IMR-90 (cell line): ENCODE data around the gene CABP5. TPM values are rescaled to one million over a fixed set of nuclear protein-coding genes. Genes with fewer than 3 reads are reported as not detected.
A peak's percentile ranks its signal among the peaks of the same experiment; 100 is the strongest.

Experiments
- ATAC-seq: fragments of 200-7000 bp; cut with Tn5 transposase; 2 replicates; pipeline ENCODE4 v1.9.1; 2020; ENCODE audit warnings: low read depth, mild to moderate bottlenecking, moderate library complexity
- BruUV-seq: library from RNA; stranded (reverse); fragments of 400-500 nt; replicated peaks from 2 replicates; lab custom pipeline; 2021; lab: Mats Ljungman, UMichigan
- CTCF ChIA-PET: fragments of 300-600 bp; formaldehyde crosslinking; extraction: SDS; loops from one replicate; lab custom pipeline; 2021; ENCODE audit warnings: antibody characterized with exemption; lab: Yijun Ruan, JAX
- POLR2A ChIA-PET: fragments of 300-600 bp; sonication (Branson Sonifier 250); formaldehyde crosslinking; loops from one replicate; lab custom pipeline; 2022; ENCODE audit warnings: antibody characterized with exemption; ENCODE audit not compliant: unreplicated experiment; lab: Charles Lee
- DNase-seq: peaks from one replicate; pipeline ENCODE4 v3.0.0; 2013
- H2AFZ ChIP-seq: replicated peaks from 2 replicates; pipeline ENCODE3; 2013; ENCODE audit warnings: low read length, mild to moderate bottlenecking; ENCODE audit not compliant: poor library complexity
- H2AK5ac ChIP-seq: 2 replicates; pipeline ENCODE4 v1.6.1; 2013; ENCODE audit warnings: low read depth, low read length, inconsistent platforms
- H2AK9ac ChIP-seq: replicated peaks from 2 replicates; pipeline ENCODE3; 2013; ENCODE audit warnings: mild to moderate bottlenecking, low read depth, low read length, moderate library complexity; ENCODE audit not compliant: poor library complexity
- H2BK120ac ChIP-seq: 2 replicates; pipeline ENCODE4 v1.6.1; 2013; ENCODE audit warnings: low read depth, low read length, inconsistent platforms
- H2BK15ac ChIP-seq: 3 replicates; pipeline ENCODE4 v1.6.1; 2013; ENCODE audit warnings: low read depth, low read length, inconsistent platforms
- H2BK20ac ChIP-seq: 2 replicates; pipeline ENCODE4 v1.6.1; 2013; ENCODE audit warnings: low read depth, mild to moderate bottlenecking, inconsistent platforms, low read length, moderate library complexity
- H2BK5ac ChIP-seq: 2 replicates; pipeline ENCODE4 v1.6.1; 2013; ENCODE audit warnings: mild to moderate bottlenecking, low read depth, low read length, inconsistent platforms; ENCODE audit not compliant: poor library complexity, severe bottlenecking
- H3K14ac ChIP-seq: replicated peaks from 2 replicates; pipeline ENCODE4 v1.6.1; 2013; ENCODE audit warnings: low read depth, low read length, inconsistent platforms
- H3K18ac ChIP-seq: 2 replicates; pipeline ENCODE4 v1.6.1; 2013; ENCODE audit warnings: low read depth, low read length, control low read depth
- H3K23ac ChIP-seq: 2 replicates; pipeline ENCODE4 v1.6.1; 2013; ENCODE audit warnings: low read depth, low read length, inconsistent platforms
- H3K27ac ChIP-seq: 2 replicates; pipeline ENCODE4 v1.5.1; 2013; ENCODE audit warnings: mild to moderate bottlenecking, control low read depth, low read length; ENCODE audit not compliant: insufficient read depth
- H3K27me3 ChIP-seq: 2 replicates; pipeline ENCODE4 v1.6.1; 2013; ENCODE audit warnings: low read length; ENCODE audit not compliant: control insufficient read depth, insufficient read depth
- H3K36me3 ChIP-seq: 2 replicates; pipeline ENCODE4 v1.6.1; 2013; ENCODE audit warnings: low read length, mixed read lengths; ENCODE audit not compliant: control insufficient read depth, insufficient read depth
- H3K4ac ChIP-seq: 2 replicates; pipeline ENCODE4 v1.6.1; 2013; ENCODE audit warnings: low read depth, low read length, inconsistent platforms
- H3K4me1 ChIP-seq: 2 replicates; pipeline ENCODE4 v1.6.1; 2013; ENCODE audit warnings: low read length, mixed read lengths; ENCODE audit not compliant: control insufficient read depth, insufficient read depth
- H3K4me2 ChIP-seq: 2 replicates; pipeline ENCODE4 v1.6.1; 2013; ENCODE audit warnings: low read depth, mild to moderate bottlenecking, control low read depth, low read length, moderate library complexity
- H3K4me3 ChIP-seq: 2 replicates; pipeline ENCODE4 v1.5.1; 2013; ENCODE audit warnings: low read depth, mild to moderate bottlenecking, control low read depth, low read length, moderate library complexity; ENCODE audit not compliant: insufficient read depth
- H3K56ac ChIP-seq: 2 replicates; pipeline ENCODE4 v1.6.1; 2013; ENCODE audit warnings: low read length, inconsistent platforms; ENCODE audit not compliant: insufficient read depth; ENCODE audit errors: extremely low read depth
- H3K79me1 ChIP-seq, 2 experiments: 2 replicates each; pipeline ENCODE4 v1.6.1; 2013; ENCODE audit warnings: low read length in 2 of 2, inconsistent platforms in 1 of 2, low read depth in 1 of 2
- H3K9ac ChIP-seq: 2 replicates; pipeline ENCODE4 v1.6.1; 2013; ENCODE audit warnings: low read depth, low read length, control low read depth
- H3K9me1 ChIP-seq: 2 replicates; pipeline ENCODE4 v1.6.1; 2013; ENCODE audit warnings: low read length, inconsistent platforms; ENCODE audit not compliant: insufficient read depth
- H3K9me3 ChIP-seq: 2 replicates; pipeline ENCODE4 v1.6.1; 2013; ENCODE audit warnings: low read length; ENCODE audit not compliant: control insufficient read depth, insufficient read depth
- H4K20me1 ChIP-seq: 2 replicates; pipeline ENCODE4 v1.6.1; 2013; ENCODE audit warnings: low read length, inconsistent platforms; ENCODE audit not compliant: insufficient read depth
- H4K5ac ChIP-seq: 2 replicates; pipeline ENCODE4 v1.6.1; 2013; ENCODE audit warnings: mild to moderate bottlenecking, low read depth, low read length, control low read depth
- H4K8ac ChIP-seq, 2 experiments: 2 replicates each; pipeline ENCODE4 v1.6.1; 2013; ENCODE audit warnings: low read depth in 2 of 2, low read length in 2 of 2, control low read depth in 1 of 2, inconsistent platforms in 1 of 2
- H4K91ac ChIP-seq: 2 replicates; pipeline ENCODE4 v1.6.1; 2013; ENCODE audit warnings: low read depth, low read length, inconsistent platforms; ENCODE audit not compliant: insufficient read depth
- CEBPB ChIP-seq: IDR thresholded peaks from 2 replicates; pipeline ENCODE4 v1.6.1; 2012; ENCODE audit warnings: low read depth, low read length, improper control_type of control experiment
- CTCF ChIP-seq: conservative IDR thresholded peaks from 2 replicates; pipeline ENCODE4 v1.5.1; 2012; ENCODE audit warnings: mild to moderate bottlenecking, low read depth, low read length, improper control_type of control experiment
- MXI1 ChIP-seq: IDR thresholded peaks from 2 replicates; pipeline ENCODE4 v1.6.1; 2012; ENCODE audit warnings: low read depth, mild to moderate bottlenecking, low read length, moderate library complexity, borderline replicate concordance
- WGBS, 2 experiments: methylation state at CpG; one replicate each; pipeline versions ENCODE4 v1.1.5 to v1.1.7; 2013; ENCODE audit warnings: missing lambda C conversion rate in 2 of 2; ENCODE audit not compliant: insufficient read length in 1 of 2; ENCODE audit errors: extremely low coverage in 2 of 2; 5-methylcytosine and 5-hydroxymethylcytosine counted together
- dilution Hi-C: fragments of 300-500 bp; cut with HindIII; formaldehyde crosslinking; loops from one replicate; pipeline ENCODE4 v1.14.3; 2018; ENCODE audit warnings: low sequenced_read_pairs; ENCODE audit not compliant: unreplicated experiment
- in situ Hi-C: fragments of 300-500 bp; cut with MboI; formaldehyde crosslinking; loops from 3 replicates; pipeline ENCODE4 v1.14.3; 2019; ENCODE audit warnings: low sequenced_read_pairs, inconsistent platforms, mixed read lengths
- intact Hi-C: fragments of 100-400 bp; cut with micrococcal nuclease; formaldehyde crosslinking; loops from 2 replicates; pipeline ENCODE4 v1.10.0; 2022
- polyA plus RNA-seq, 3 experiments: library from polyadenylated mRNA; depleted of rRNA; stranded (reverse); fragments of >200 nt; gene quantifications; 2 replicates each; pipeline ENCODE4 v1.2.3, GENCODE V29; 2012; ENCODE audit warnings: low replicate concordance in 1 of 3
- total RNA-seq: library from RNA; depleted of rRNA; stranded (reverse); fragments of >200 nt; gene quantifications from 2 replicates; pipeline ENCODE4 v1.2.3, GENCODE V29; 2012

The CABP5 gene
- total and polyA plus RNA-seq, 2 of the 4 experiments (the other 2 are of a cell fraction) = not detected

DNA sequence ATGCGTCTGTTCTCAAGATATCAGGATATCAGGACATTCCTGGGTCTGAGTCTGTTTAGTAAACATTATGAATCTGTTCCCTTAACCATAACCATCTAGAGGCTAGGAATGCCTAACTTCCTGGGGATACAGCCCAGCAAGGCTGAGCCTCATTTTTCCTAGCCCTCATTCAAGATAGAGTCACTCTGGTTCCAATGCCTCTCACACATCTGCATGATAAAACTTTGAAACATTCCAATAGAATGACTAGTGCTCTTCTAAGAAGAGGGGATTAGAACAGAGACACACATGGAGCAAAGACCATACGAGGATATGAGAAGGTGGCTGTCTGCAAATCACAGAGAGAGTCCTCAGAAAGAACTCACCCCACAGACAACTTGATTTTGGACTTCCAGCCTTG, 20.6 kb upstream of the CABP5 start:
- no TSS peak for BruUV-seq
- Histone ChIP-seq H3K56ac (no peak overlapping the region), H3K14ac (no peak overlapping the region), H3K79me1 (no peaks in the 10 kb centered on the region), H3K9me1 (no peaks in the 10 kb centered on the region), H3K4ac (no peak overlapping the region), H2BK20ac (no peak overlapping the region), H3K27ac (no peak overlapping the region), H3K18ac (no peak overlapping the region), H3K27me3 (peaks cover 6% of the 10 kb centered on the region; the same call in 1 of the 2 replicates), H2BK120ac (no peak overlapping the region), H4K91ac (no peak overlapping the region; the same call in 1 of the 2 replicates), H4K20me1 (no peaks in the 10 kb centered on the region), H3K4me1 (no peaks in the 10 kb centered on the region), H2BK15ac (no peak overlapping the region), H2AK9ac (no peak overlapping the region), H4K5ac (no peak overlapping the region), H2BK5ac (no peak overlapping the region), H3K36me3 (no peaks in the 10 kb centered on the region), H3K9me3 (0 out of 2 replicates have a peak, but pooled peaks cover 1% of the 10 kb centered on the region), H2AFZ (no peak overlapping the region), H4K8ac (peak overlapping the region in 1 of 2 experiments; percentile 47; a peak in 1 of 4 replicates), H2AK5ac (no peak overlapping the region), H3K4me2 (no peak overlapping the region), H3K23ac (no peak overlapping the region), H3K9ac (no peak overlapping the region), H3K4me3 (no peak overlapping the region)
- peak; percentile 54 for DNase-seq
- CTCF ChIA-PET = no interaction called here
- dilution Hi-C loops (no loop called here), intact Hi-C loops (no loop called here), in situ Hi-C loops (no loop called here)
- TF ChIP-seq CTCF (no peak), MXI1 (no peak), CEBPB (no peak)
- POLR2A ChIA-PET = no interaction called here
- ATAC-seq = peak; percentile 95
- no CpG with 5 or more reads among the region's 2 CpGs for WGBS, 2 experiments
